A673 (cell line): ENCODE results near the gene KRTAP3-2.

Experiments
- CTCF ChIP-seq: fragments of 300-800, 200-600 bp; sonication (generic); conservative IDR thresholded peaks from 2 replicates; pipeline ENCODE4 v1.5.1; 2017; ENCODE audit warnings: low read depth, mild to moderate bottlenecking, antibody characterized with exemption, low read length, moderate library complexity, mixed read lengths
- EZH2 ChIP-seq: fragments of 200-600 bp; sonication (generic); IDR thresholded peaks from 2 replicates; pipeline ENCODE4 v1.6.1; 2017; ENCODE audit warnings: borderline replicate concordance, low read depth, mild to moderate bottlenecking, mixed read lengths, antibody characterized with exemption, low read length; ENCODE audit not compliant: poor library complexity, severe bottlenecking

- TF ChIP-seq CTCF, result no peak
- no peak for TF ChIP-seq EZH2
Measured at GRCh38 chr17:41004397-41004796, 4.7 kb upstream of the KRTAP3-2 start.
